SIG-M5 (cell line): ENCODE data around the gene LRRC49.
"Not testable (repeated sequence)": the region's sequence is repeated elsewhere in the genome, so short reads cannot be mapped to it uniquely, and the experiment has no call there.

Experiments
- DNase-seq: peaks from one replicate; lab custom pipeline; 2025; lab: John Stamatoyannopoulos, UW

LRRC49 gene

GRCh38 chr15:70867911-70868467 is 24.6 kb upstream of the LRRC49 start:
- DNase-seq, result no peak

GRCh38 chr15:70869346-70869745 is 23.3 kb upstream of the LRRC49 start:
- no peak for DNase-seq

- DNase-seq, result no peak
Observed at GRCh38 chr15:70870051-70870450, 22.6 kb upstream of the LRRC49 start.

GRCh38 chr15:70871490-70871889 is 21.1 kb upstream of the LRRC49 start:
- not testable (repeated sequence) for DNase-seq

- DNase-seq, result no peak
Observed at GRCh38 chr15:70873232-70874054, 19.2 kb upstream of the LRRC49 start.

- DNase-seq, result no peak
Observed at GRCh38 chr15:70875001-70875782, 17.4 kb upstream of the LRRC49 start.

GRCh38 chr15:70876011-70876410 is 16.6 kb upstream of the LRRC49 start:
- no peak for DNase-seq

GRCh38 chr15:70876683-70877082 is 15.9 kb upstream of the LRRC49 start:
- no peak for DNase-seq

- DNase-seq, result no peak
Observed at GRCh38 chr15:70879401-70879800, 13.2 kb upstream of the LRRC49 start.

GRCh38 chr15:70880781-70881180 is 11.8 kb upstream of the LRRC49 start:
- no peak for DNase-seq

GRCh38 chr15:70882361-70882760 is 10.3 kb upstream of the LRRC49 start:
- no peak for DNase-seq

GRCh38 chr15:70892912-70893560 is 410 bp downstream of the LRRC49 start:
- no peak for DNase-seq

- no peak for DNase-seq
Observed at GRCh38 chr15:70902107-70902506, 9.5 kb downstream of the LRRC49 start.

GRCh38 chr15:70906842-70907241 is 14.2 kb downstream of the LRRC49 start:
- no peak for DNase-seq

GRCh38 chr15:70907784-70908471 is 15.3 kb downstream of the LRRC49 start:
- no peak for DNase-seq

GRCh38 chr15:70910958-70911357 is 18.3 kb downstream of the LRRC49 start:
- no peak for DNase-seq

GRCh38 chr15:70912187-70912586 is 19.6 kb downstream of the LRRC49 start:
- no peak for DNase-seq

GRCh38 chr15:70916531-70916930 is 23.9 kb downstream of the LRRC49 start:
- no peak for DNase-seq

GRCh38 chr15:70917955-70918354 is 25.3 kb downstream of the LRRC49 start:
- DNase-seq, result no peak

- no peak for DNase-seq
Observed at GRCh38 chr15:70920981-70921696, 28.5 kb downstream of the LRRC49 start.

GRCh38 chr15:70922119-70922518 is 29.5 kb downstream of the LRRC49 start:
- DNase-seq, result no peak
